SK-N-MC (cell line): Measurements from ENCODE around the gene FAM90A1.
"Not testable (repeated sequence)": the region's sequence is repeated elsewhere in the genome, so short reads cannot be mapped to it uniquely, and the experiment has no call there.

Source experiments
- EZH2 ChIP-seq: fragments of 200-600 bp; sonication (generic); IDR thresholded peaks from one replicate; pipeline ENCODE4 v1.6.1; 2017; ENCODE audit warnings: antibody characterized with exemption
- POLR2AphosphoS5 ChIP-seq: IDR thresholded peaks from 2 replicates; pipeline ENCODE4 v1.6.1; 2012; ENCODE audit warnings: mild to moderate bottlenecking, low read depth, low read length, borderline replicate concordance

GRCh38 chr12:8231666-8232608, 4.5 kb upstream of the FAM90A1 start:
- TF ChIP-seq EZH2, POLR2AphosphoS5: not testable (repeated sequence)
